Globus pallidus (tissue), 1 donor: Measurements from ENCODE around the gene TSNAX.

Experiments used
- DNase-seq: peaks from one replicate; pipeline ENCODE4 v3.0.0-alpha.2; 2015; ENCODE audit warnings: low spot score

TSNAX gene

GRCh38 chr1:231518485-231519034 is 9.9 kb upstream of the TSNAX start:
- no peak for DNase-seq

- no peak for DNase-seq
Observed at GRCh38 chr1:231519166-231519565, 9.3 kb upstream of the TSNAX start.

- no peak for DNase-seq
Observed at GRCh38 chr1:231522038-231522437, 6.4 kb upstream of the TSNAX start.

- no peak for DNase-seq
Observed at GRCh38 chr1:231522931-231523642, 5.4 kb upstream of the TSNAX start.

GRCh38 chr1:231523816-231524215 is 4.7 kb upstream of the TSNAX start:
- no peak for DNase-seq

- DNase-seq, result no peak
Observed at GRCh38 chr1:231526536-231526935, 1.9 kb upstream of the TSNAX start.

GRCh38 chr1:231527586-231528171 is 790 bp upstream of the TSNAX start:
- DNase-seq, result no peak

GRCh38 chr1:231533240-231533639 is 4.8 kb downstream of the TSNAX start:
- DNase-seq, result no peak

GRCh38 chr1:231534703-231535159 is 6.3 kb downstream of the TSNAX start:
- DNase-seq, result no peak

- DNase-seq, result no peak
Observed at GRCh38 chr1:231536099-231536498, 7.6 kb downstream of the TSNAX start.

- no peak for DNase-seq
Observed at GRCh38 chr1:231540847-231541246, 12.4 kb downstream of the TSNAX start.

GRCh38 chr1:231541842-231542241 is 13.4 kb downstream of the TSNAX start:
- DNase-seq, result no peak

GRCh38 chr1:231544943-231545592 is 16.6 kb downstream of the TSNAX start:
- no peak for DNase-seq

- no peak for DNase-seq
Observed at GRCh38 chr1:231546693-231547092, 18.2 kb downstream of the TSNAX start.

GRCh38 chr1:231549733-231550447 is 21.4 kb downstream of the TSNAX start:
- no peak for DNase-seq

- DNase-seq, result no peak
Observed at GRCh38 chr1:231550448-231550781, 21.9 kb downstream of the TSNAX start.

GRCh38 chr1:231553320-231553719 is 24.9 kb downstream of the TSNAX start:
- no peak for DNase-seq

GRCh38 chr1:231554969-231555368 is 26.5 kb downstream of the TSNAX start:
- DNase-seq, result no peak

GRCh38 chr1:231557411-231557810 is 28.9 kb downstream of the TSNAX start:
- DNase-seq, result no peak

- no peak for DNase-seq
Observed at GRCh38 chr1:231557898-231558707, 29.6 kb downstream of the TSNAX start.

GRCh38 chr1:231558708-231559185 is 30.3 kb downstream of the TSNAX start:
- DNase-seq, result no peak
